ENCODE results near the gene LYZL4. TPM values are rescaled to one million over a fixed set of nuclear protein-coding genes. Genes with fewer than 3 reads are reported as not detected.

LYZL4 gene, protein sequence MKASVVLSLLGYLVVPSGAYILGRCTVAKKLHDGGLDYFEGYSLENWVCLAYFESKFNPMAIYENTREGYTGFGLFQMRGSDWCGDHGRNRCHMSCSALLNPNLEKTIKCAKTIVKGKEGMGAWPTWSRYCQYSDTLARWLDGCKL
- total RNA-seq (2014; rRNA removed), result not detected in 2 replicates
- Bru-seq, nascent RNA, result not detected
- BruChase-seq, experiment 1, labeled RNA remaining after a 6-hour chase, result percentile 3 among the genes with signal in this experiment
- percentile 8 among the genes with signal in this experiment for BruChase-seq, experiment 2, labeled RNA remaining after a 2-hour chase
- long read RNA-seq, result 0 reads

DNA sequence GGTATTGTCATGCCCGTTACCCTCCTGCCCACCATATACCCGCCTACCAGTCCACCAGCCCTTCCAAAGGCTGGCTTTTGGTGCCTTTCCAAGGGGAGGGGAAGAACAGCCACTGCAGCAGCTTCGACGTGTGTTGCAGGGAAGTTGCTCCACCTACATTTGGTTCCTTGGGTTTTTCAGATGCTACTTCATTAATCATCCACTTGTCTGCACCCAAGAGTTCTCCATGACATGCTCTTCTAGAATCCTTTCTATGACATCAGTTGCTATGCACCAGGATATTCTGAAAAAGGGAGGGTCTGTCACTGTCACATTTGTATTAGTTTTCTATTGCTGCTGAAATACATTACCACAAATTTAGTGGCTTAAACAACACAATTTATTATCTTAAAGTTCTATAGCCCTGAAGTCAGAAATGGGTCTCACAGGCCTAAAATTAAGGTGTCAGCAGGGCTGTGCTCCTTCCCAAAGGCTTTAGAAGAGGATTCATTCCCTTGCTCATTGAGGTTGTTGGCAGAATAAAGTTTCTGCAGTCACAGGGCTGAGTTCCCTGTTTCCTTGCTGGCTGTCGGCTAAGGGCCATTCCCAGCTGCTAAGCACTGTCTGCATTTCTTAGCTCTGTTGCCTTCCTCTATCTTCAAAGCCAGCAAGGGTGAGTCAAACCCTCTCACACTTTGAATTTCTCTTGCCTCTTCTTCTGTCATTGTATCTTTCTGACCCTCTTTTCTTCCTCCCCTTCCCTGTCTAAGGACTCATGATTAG lies at the start of gene LYZL4:
TSS of gene LYZL4 (minus strand) at position 241 of the 762 bp plus-strand sequence. CDS start 3,359 bp downstream, outside the sequence.
- POLR2A ChIA-PET (ENCODE audit: unreplicated experiment), result no interaction called here
- TF ChIP-seq EZH2phosphoT487 (IDR thresholded peaks at IDR 0.05; ENCODE audit: borderline replicate concordance, low read length) (no peak), EZH2 (IDR thresholded peaks at IDR 0.05; ENCODE audit: low read length, unreplicated experiment) (no peak)
- TF ChIP-seq, protein P1, sequence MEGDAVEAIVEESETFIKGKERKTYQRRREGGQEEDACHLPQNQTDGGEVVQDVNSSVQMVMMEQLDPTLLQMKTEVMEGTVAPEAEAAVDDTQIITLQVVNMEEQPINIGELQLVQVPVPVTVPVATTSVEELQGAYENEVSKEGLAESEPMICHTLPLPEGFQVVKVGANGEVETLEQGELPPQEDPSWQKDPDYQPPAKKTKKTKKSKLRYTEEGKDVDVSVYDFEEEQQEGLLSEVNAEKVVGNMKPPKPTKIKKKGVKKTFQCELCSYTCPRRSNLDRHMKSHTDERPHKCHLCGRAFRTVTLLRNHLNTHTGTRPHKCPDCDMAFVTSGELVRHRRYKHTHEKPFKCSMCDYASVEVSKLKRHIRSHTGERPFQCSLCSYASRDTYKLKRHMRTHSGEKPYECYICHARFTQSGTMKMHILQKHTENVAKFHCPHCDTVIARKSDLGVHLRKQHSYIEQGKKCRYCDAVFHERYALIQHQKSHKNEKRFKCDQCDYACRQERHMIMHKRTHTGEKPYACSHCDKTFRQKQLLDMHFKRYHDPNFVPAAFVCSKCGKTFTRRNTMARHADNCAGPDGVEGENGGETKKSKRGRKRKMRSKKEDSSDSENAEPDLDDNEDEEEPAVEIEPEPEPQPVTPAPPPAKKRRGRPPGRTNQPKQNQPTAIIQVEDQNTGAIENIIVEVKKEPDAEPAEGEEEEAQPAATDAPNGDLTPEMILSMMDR (conservative IDR thresholded peaks at IDR 0.05; ENCODE audit: low read depth, low read length), result no peak
- Histone ChIP-seq H2AFZ (ENCODE audit: low read length) (no peak within 1 kb of the TSS), H3K9ac (ENCODE audit: low read length) (no peak within 1 kb of the TSS), H3K27ac (ENCODE audit: low read length) (no peak within 1 kb of the TSS), H3K36me3 (ENCODE audit: low read depth, low read length) (no peaks in the 10 kb centered on the region), H3F3A (ENCODE audit: low read length, unreplicated experiment) (no peaks in the 10 kb centered on the region), H3K9me3 (ENCODE audit: low read length) (no peaks in the 10 kb centered on the region), H3K79me2 (ENCODE audit: low read length) (no peaks in the 10 kb centered on the region), H3K4me1 (ENCODE audit: insufficient read depth, low read length) (no peaks in the 10 kb centered on the region), H4K20me1 (ENCODE audit: low read length) (no peaks in the 10 kb centered on the region), H3K27me3 (ENCODE audit: low read length) (peaks cover 55% of the 10 kb centered on the region), H3K4me2 (ENCODE audit: low read length) (no peak within 1 kb of the TSS), H3K4me3 (ENCODE audit: low read length) (no peak within 1 kb of the TSS), H3K9me2 (replicated peaks; ENCODE audit: low read length) (no peaks in the 10 kb centered on the region)
- ATAC-seq (no peak), DNase-seq (no peak)
- CTCF ChIA-PET, result no interaction called here
- intact Hi-C loops (cut with micrococcal nuclease), result no loop called here
- no TSS peak for BruUV-seq (replicated peaks)

DNA sequence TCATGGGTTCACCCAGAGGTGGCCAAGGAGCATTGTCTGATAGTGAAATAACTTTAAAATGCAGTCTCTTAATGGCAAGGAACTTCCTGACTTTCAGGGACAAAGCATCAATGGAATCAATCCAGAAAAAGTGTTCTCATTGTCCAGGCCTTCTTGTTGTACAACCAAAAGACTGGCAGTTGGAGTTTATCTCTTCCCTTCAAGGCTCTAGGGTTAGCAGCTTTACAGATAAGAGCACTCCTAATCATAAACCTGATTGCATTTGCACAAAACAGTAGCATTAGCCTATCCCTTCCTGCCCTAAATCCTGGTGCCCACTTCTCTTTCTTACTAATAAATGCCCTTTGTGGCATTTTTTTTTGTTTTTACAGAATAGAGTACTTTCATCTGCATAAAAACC lies 48.7 kb upstream of the LYZL4 start:
- H3K27me3 ChIP-seq (ENCODE audit: low read length), result no peaks in the 10 kb centered on the region
- ChIA-PET POLR2A (ENCODE audit: unreplicated experiment) (no interaction called here), CTCF (no interaction called here)
- H3K36me3 ChIP-seq (ENCODE audit: low read depth, low read length), result no peaks in the 10 kb centered on the region
- H3K4me2 ChIP-seq (ENCODE audit: low read length), result no peak overlapping the region
- no peaks in the 10 kb centered on the region for H3K4me1 ChIP-seq (ENCODE audit: insufficient read depth, low read length)
- BruUV-seq (replicated peaks), result no TSS peak
- DNase-seq (no peak), ATAC-seq (no peak)
- no peak overlapping the region for H3K27ac ChIP-seq (ENCODE audit: low read length)
- H3K9me3 ChIP-seq (ENCODE audit: low read length), result no peaks in the 10 kb centered on the region
- no peak overlapping the region for H2AFZ ChIP-seq (ENCODE audit: low read length)
- 0 out of 2 replicates have a peak, but pooled peaks cover 4% of the 10 kb centered on the region for H3K9me2 ChIP-seq (replicated peaks; ENCODE audit: low read length)
- no peaks in the 10 kb centered on the region for H3F3A ChIP-seq (ENCODE audit: low read length, unreplicated experiment)
- no peak overlapping the region for H3K4me3 ChIP-seq (ENCODE audit: low read length)
- TF ChIP-seq, protein P1 (conservative IDR thresholded peaks at IDR 0.05; ENCODE audit: low read depth, low read length), result no peak
- TF ChIP-seq EZH2 (IDR thresholded peaks at IDR 0.05; ENCODE audit: low read length, unreplicated experiment), result no peak
- TF ChIP-seq EZH2phosphoT487 (IDR thresholded peaks at IDR 0.05; ENCODE audit: borderline replicate concordance, low read length), result no peak
- intact Hi-C loops (cut with micrococcal nuclease), result no loop called here
- no peak overlapping the region for H3K9ac ChIP-seq (ENCODE audit: low read length)
- no peaks in the 10 kb centered on the region for H3K79me2 ChIP-seq (ENCODE audit: low read length)
- no peaks in the 10 kb centered on the region for H4K20me1 ChIP-seq (ENCODE audit: low read length)

DNA sequence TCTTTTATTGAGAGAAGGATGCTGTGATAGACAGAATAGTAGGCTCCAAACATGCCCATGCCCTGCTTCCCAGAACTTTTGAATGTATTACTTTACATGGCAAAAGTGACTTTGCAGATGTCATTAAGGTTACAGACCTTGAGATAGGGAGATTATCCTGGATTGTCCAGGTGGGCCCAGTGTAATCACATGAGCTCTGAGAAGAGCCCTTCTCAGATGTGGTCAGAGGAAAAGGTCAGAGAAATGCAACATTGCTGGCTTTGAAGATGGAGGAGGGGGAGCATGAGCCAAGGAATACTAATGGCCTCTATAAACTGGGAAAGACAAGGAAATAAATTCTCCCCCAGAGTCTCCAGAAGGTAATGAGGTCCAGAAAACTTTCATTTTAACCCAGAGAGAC lies 45.8 kb upstream of the LYZL4 start:
- BruUV-seq (replicated peaks), result no TSS peak
- no peak for DNase-seq
- H3K9ac ChIP-seq (ENCODE audit: low read length), result no peak overlapping the region
- no peak overlapping the region for H3K4me2 ChIP-seq (ENCODE audit: low read length)
- H3K36me3 ChIP-seq (ENCODE audit: low read depth, low read length), result no peaks in the 10 kb centered on the region
- H3K79me2 ChIP-seq (ENCODE audit: low read length), result no peaks in the 10 kb centered on the region
- no peak overlapping the region for H3K4me3 ChIP-seq (ENCODE audit: low read length)
- POLR2A ChIA-PET (ENCODE audit: unreplicated experiment), result no interaction called here
- H3K4me1 ChIP-seq (ENCODE audit: insufficient read depth, low read length), result no peaks in the 10 kb centered on the region
- no peak overlapping the region for H2AFZ ChIP-seq (ENCODE audit: low read length)
- CTCF ChIA-PET, result no interaction called here
- no peak for ATAC-seq
- no peaks in the 10 kb centered on the region for H4K20me1 ChIP-seq (ENCODE audit: low read length)
- H3K27me3 ChIP-seq (ENCODE audit: low read length), result no peaks in the 10 kb centered on the region
- intact Hi-C loops (cut with micrococcal nuclease), result no loop called here
- no peak overlapping the region for H3K27ac ChIP-seq (ENCODE audit: low read length)
- no peak for TF ChIP-seq EZH2 (IDR thresholded peaks at IDR 0.05; ENCODE audit: low read length, unreplicated experiment)
- TF ChIP-seq, protein P1 (conservative IDR thresholded peaks at IDR 0.05; ENCODE audit: low read depth, low read length), result no peak
- no peak for TF ChIP-seq EZH2phosphoT487 (IDR thresholded peaks at IDR 0.05; ENCODE audit: borderline replicate concordance, low read length)
- H3F3A ChIP-seq (ENCODE audit: low read length, unreplicated experiment), result no peaks in the 10 kb centered on the region
- no peaks in the 10 kb centered on the region for H3K9me2 ChIP-seq (replicated peaks; ENCODE audit: low read length)
- H3K9me3 ChIP-seq (ENCODE audit: low read length), result no peaks in the 10 kb centered on the region
